Mucosa of descending colon (tissue), 3 donors: Measurements from ENCODE around the gene CLCA1. TPM values are rescaled to one million over a fixed set of nuclear protein-coding genes. Genes with fewer than 3 reads are reported as not detected.

Experiments used
- ATAC-seq: fragments of 200-7000 bp; cut with Tn5 transposase; one replicate; pipeline ENCODE4 v1.9.1; 2020; ENCODE audit warnings: mild to moderate bottlenecking, moderate library complexity
- DNase-seq, 3 donors: peaks; one replicate each; pipeline ENCODE4 v3.0.0-alpha.2; 2020
- H3K36me3 ChIP-seq: fragments of 200-600 bp; one replicate; pipeline ENCODE4 v1.8.0; 2021; ENCODE audit warnings: low read depth, mild to moderate bottlenecking
- H3K4me1 ChIP-seq: fragments of 200-600 bp; one replicate; pipeline ENCODE4 v1.8.0; 2021; ENCODE audit warnings: low read depth, mild to moderate bottlenecking
- H3K4me3 ChIP-seq: fragments of 200-600 bp; one replicate; pipeline ENCODE4 v1.8.0; 2021; ENCODE audit warnings: mild to moderate bottlenecking
- H3K9me3 ChIP-seq: fragments of 200-600 bp; one replicate; pipeline ENCODE4 v1.8.0; 2021; ENCODE audit warnings: mild to moderate bottlenecking
- CTCF ChIP-seq: fragments of 200-600 bp; IDR thresholded peaks from one replicate; pipeline ENCODE4 v1.8.0; 2022; ENCODE audit warnings: antibody characterized with exemption, mild to moderate bottlenecking
- intact Hi-C, 2 donors: fragments of 100-400 bp; cut with DNase I in 1 of 2; cut with micrococcal nuclease in 1 of 2; formaldehyde crosslinking; loops; one replicate each; pipeline versions ENCODE4 v1.11.0 to v1.11.1; 2022; cut with DNase I, micrococcal nuclease
- total RNA-seq, 3 donors: library from RNA; stranded (reverse); fragmentation: NEBNext Ultra II Directional in 2 of 3; extraction: Animal tissue kit (Norgen Biotek cat#: 25700) in 2 of 3; gene quantifications; one replicate each; pipeline versions ENCODE4 v1.2.1 to v1.2.4, GENCODE V29; 2021 to 2023
- donor health status: DM: no; HTN: no; CAD: no; lungs with moderate emphysema.
- donor health status: DM: no; HTN: no; CAD: no.
- donor health status: DM: no; HTN: yes; CAD: no.

CLCA1 gene
- total RNA-seq, 3 donors from 2014 or later: 438 to 1,288 (median 1,205) TPM

GRCh38 chr1:86538775-86539174, 70.0 kb downstream of the CLCA1 start:
- ATAC-seq (peak; percentile 7), DNase-seq (no peak)
- Histone ChIP-seq H3K4me1 (no peaks in the 10 kb centered on the region), H3K36me3 (no peaks in the 10 kb centered on the region), H3K9me3 (no peaks in the 10 kb centered on the region), H3K4me3 (no peak overlapping the region)
- TF ChIP-seq CTCF: no peak
- intact Hi-C loops: no loop called here

- intact Hi-C loops: no loop called here
- no peak for ATAC-seq
- H3K4me3 ChIP-seq: no peak overlapping the region
Observed at GRCh38 chr1:86541859-86542258, 73.1 kb downstream of the CLCA1 start.

DNA sequence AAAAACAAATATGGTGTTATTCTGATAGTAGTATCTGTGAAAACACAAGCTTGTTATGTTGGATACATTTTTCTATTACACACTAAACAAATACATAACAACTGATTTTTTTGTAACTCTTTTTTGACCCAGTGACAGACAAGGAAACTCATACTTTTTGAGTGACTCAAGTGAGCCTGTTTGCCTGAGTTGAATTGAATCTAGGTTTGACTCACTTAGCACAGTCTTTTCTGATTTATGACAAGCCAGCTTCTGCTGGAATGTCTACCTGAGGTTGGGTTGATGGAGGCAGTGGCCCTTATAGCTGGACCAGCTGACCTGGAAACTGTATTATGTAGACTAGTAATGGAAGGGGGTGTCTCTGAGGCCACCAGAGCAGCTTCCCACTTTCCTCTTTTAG, 73.9 kb downstream of the CLCA1 start:
- no peak for TF ChIP-seq CTCF
- H3K4me1 ChIP-seq: no peaks in the 10 kb centered on the region
- H3K36me3 ChIP-seq: no peaks in the 10 kb centered on the region
- ATAC-seq: peak; percentile 39
- DNase-seq: no peak
- no peak overlapping the region for H3K4me3 ChIP-seq
- H3K9me3 ChIP-seq: no peaks in the 10 kb centered on the region
- intact Hi-C loops: no loop called here

More at GRCh38 chr1:86541859-86542258, 73.1 kb downstream of the CLCA1 start:
- TF ChIP-seq CTCF: no peak
- H3K36me3 ChIP-seq: no peaks in the 10 kb centered on the region
- no peak for DNase-seq
- no peaks in the 10 kb centered on the region for H3K9me3 ChIP-seq
- H3K4me1 ChIP-seq: no peaks in the 10 kb centered on the region

GRCh38 chr1:86546787-86547221, 78.1 kb downstream of the CLCA1 start, which contains the start of gene CLCA4:
Gene CLCA4, plus strand, starts transcription at chr1:86547078. Its CDS starts 42 bp downstream, at chr1:86547120.
- H3K9me3 ChIP-seq: no peaks in the 10 kb centered on the region
- H3K4me3 ChIP-seq: no peak within 1 kb of the TSS
- intact Hi-C loops: no loop called here
- H3K36me3 ChIP-seq: no peaks in the 10 kb centered on the region
- ATAC-seq: peak; percentile 58
- TF ChIP-seq CTCF: no peak
- DNase-seq: no peak
- peaks cover 4% of the 10 kb centered on the region for H3K4me1 ChIP-seq

DNA sequence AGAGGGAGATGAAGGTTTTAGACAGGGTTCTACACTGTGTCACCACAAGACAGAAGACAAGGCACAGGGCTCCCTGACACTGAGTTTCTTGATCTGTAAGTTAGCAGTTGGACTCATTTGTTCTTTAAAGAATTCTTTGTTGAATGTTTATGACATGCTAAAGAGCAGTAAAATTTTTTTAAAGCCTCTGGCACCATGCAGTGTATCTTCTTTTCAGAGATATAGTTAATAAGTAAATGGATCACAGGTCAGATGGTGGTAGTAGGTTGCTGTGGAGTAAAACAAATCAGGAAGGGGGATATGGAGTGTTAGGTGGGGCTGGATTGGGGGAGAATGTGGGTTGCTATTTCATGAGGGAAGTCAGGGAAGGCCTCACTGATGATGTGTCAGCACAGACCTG, 80.1 kb downstream of the CLCA1 start:
- no peak for TF ChIP-seq CTCF
- Histone ChIP-seq H3K4me1 (peaks cover 4% of the 10 kb centered on the region), H3K4me3 (no peak overlapping the region), H3K9me3 (no peaks in the 10 kb centered on the region), H3K36me3 (no peaks in the 10 kb centered on the region)
- ATAC-seq (peak; percentile 79), DNase-seq (no peak)
- intact Hi-C loops: no loop called here

Other genes with a start within 250 kb of the CLCA1 start
- gene ODF2L, start 72.6 kb upstream of the CLCA1 start, total RNA-seq: 10 to 100 TPM; 23.1 to 41.9 (median 40.8) TPM
- gene CLCA2, start 44.8 kb upstream of the CLCA1 start, total RNA-seq: 1 to 10 TPM in 2 of 3 donors, under 1 TPM in 1; 0.51 to 1.7 (median 1.0) TPM
- 1,000 to 10,000 TPM; 1,343 to 2,522 (median 1,448) TPM for gene CLCA4, start 78.2 kb downstream of the CLCA1 start, total RNA-seq
- 100 to 1,000 TPM; 109 to 114 (median 110) TPM for gene SH3GLB1, start 235.6 kb downstream of the CLCA1 start, total RNA-seq